Liver (tissue), 9 donors: ENCODE measurements around the gene BPIFB4. TPM values are rescaled to one million over a fixed set of nuclear protein-coding genes. Genes with fewer than 3 reads are reported as not detected.

Experiments
- DNase-seq: peaks from one replicate; pipeline ENCODE4 v3.0.0-alpha.2; 2017; ENCODE audit warnings: low spot score
- H3K27ac ChIP-seq, 2 donors: one replicate each; pipeline ENCODE4 v1.7.0; 2013; ENCODE audit warnings: inconsistent platforms in 2 of 2, low read length in 2 of 2, control low read depth in 1 of 2, low read depth in 1 of 2, mild to moderate bottlenecking in 1 of 2
- H3K27me3 ChIP-seq, 4 donors: one replicate each; pipeline versions ENCODE4 v1.6.1 to v1.7.0; 2013; ENCODE audit warnings: low read length in 3 of 4, inconsistent platforms in 1 of 4, mild to moderate bottlenecking in 1 of 4, moderate library complexity in 1 of 4; ENCODE audit not compliant: control insufficient read depth in 4 of 4, insufficient read depth in 4 of 4
- H3K36me3 ChIP-seq, 4 donors: one replicate each; pipeline versions ENCODE4 v1.6.1 to v1.7.0; 2013; ENCODE audit warnings: low read length in 3 of 4, mild to moderate bottlenecking in 3 of 4, low read depth in 1 of 4, moderate library complexity in 1 of 4; ENCODE audit not compliant: control insufficient read depth in 4 of 4, insufficient read depth in 3 of 4
- H3K4me1 ChIP-seq, 4 donors: one replicate each; pipeline versions ENCODE4 v1.6.1 to v1.7.0; 2013; ENCODE audit warnings: low read length in 3 of 4, mild to moderate bottlenecking in 3 of 4, moderate library complexity in 1 of 4; ENCODE audit not compliant: control insufficient read depth in 4 of 4, insufficient read depth in 4 of 4
- H3K4me3 ChIP-seq, 3 donors: one replicate each; pipeline versions ENCODE4 v1.6.1 to v1.7.0; 2013; ENCODE audit warnings: low read length in 3 of 3, control low read depth in 1 of 3, low read depth in 1 of 3, mild to moderate bottlenecking in 1 of 3
- H3K9ac ChIP-seq, 2 donors: one replicate each; pipeline ENCODE4 v1.7.0; 2013; ENCODE audit warnings: low read length in 2 of 2, mild to moderate bottlenecking in 2 of 2, moderate library complexity in 2 of 2, control low read depth in 1 of 2, low read depth in 1 of 2
- H3K9me3 ChIP-seq, 4 donors: one replicate each; pipeline versions ENCODE4 v1.6.1 to v1.7.0; 2013; ENCODE audit warnings: low read length in 3 of 4; ENCODE audit not compliant: control insufficient read depth in 4 of 4
- EGR1 ChIP-seq, 2 donors: IDR thresholded peaks; 2 replicates each; pipeline ENCODE4 v1.6.1; 2016 to 2018; ENCODE audit warnings: antibody characterized with exemption in 2 of 2, low read depth in 2 of 2
- FOXA1 ChIP-seq: IDR thresholded peaks from 2 replicates; pipeline ENCODE4 v1.6.1; 2016; ENCODE audit warnings: antibody characterized with exemption
- FOXA2 ChIP-seq: IDR thresholded peaks from 2 replicates; pipeline ENCODE4 v1.6.1; 2016; ENCODE audit warnings: antibody characterized with exemption
- GABPA ChIP-seq, 2 donors: IDR thresholded peaks in 1 of 2; conservative IDR thresholded peaks in 1 of 2; 2 replicates each; pipeline ENCODE4 v1.6.1; 2016; ENCODE audit warnings: antibody characterized with exemption in 2 of 2, mild to moderate bottlenecking in 1 of 2, moderate library complexity in 1 of 2
- HNF4A ChIP-seq, 2 donors: conservative IDR thresholded peaks; 2 replicates each; pipeline ENCODE4 v1.6.1; 2016; ENCODE audit warnings: antibody characterized with exemption in 2 of 2, mild to moderate bottlenecking in 2 of 2
- HNF4G ChIP-seq: IDR thresholded peaks from 2 replicates; pipeline ENCODE4 v1.6.1; 2016; ENCODE audit warnings: antibody characterized with exemption
- JUND ChIP-seq, 2 donors: IDR thresholded peaks; 2 replicates each; pipeline ENCODE4 v1.6.1; 2016; ENCODE audit warnings: antibody characterized with exemption in 2 of 2
- NR2F2 ChIP-seq: IDR thresholded peaks from 2 replicates; pipeline ENCODE4 v1.6.1; 2016; ENCODE audit warnings: antibody characterized with exemption
- RAD21 ChIP-seq, 2 donors: IDR thresholded peaks; 2 replicates each; pipeline ENCODE4 v1.6.1; 2016; ENCODE audit warnings: antibody characterized with exemption in 2 of 2, mild to moderate bottlenecking in 2 of 2
- RXRA ChIP-seq, 2 donors: IDR thresholded peaks; 2 replicates each; pipeline ENCODE4 v1.6.1; 2017 to 2018; ENCODE audit warnings: antibody characterized with exemption in 2 of 2, mild to moderate bottlenecking in 1 of 2
- SP1 ChIP-seq: IDR thresholded peaks from 2 replicates; pipeline ENCODE4 v1.6.1; 2018; ENCODE audit warnings: antibody characterized with exemption, mild to moderate bottlenecking
- TAF1 ChIP-seq: conservative IDR thresholded peaks from 2 replicates; pipeline ENCODE4 v1.6.1; 2016; ENCODE audit warnings: antibody characterized with exemption, mild to moderate bottlenecking
- YY1 ChIP-seq: IDR thresholded peaks from 2 replicates; pipeline ENCODE4 v1.6.1; 2016; ENCODE audit warnings: antibody characterized with exemption, mild to moderate bottlenecking
- WGBS: extraction: QIAGEN DNeasy Blood & Tissue Kit; methylation state at CpG from one replicate; pipeline ENCODE4 v1.1.7; 2013; 5-methylcytosine and 5-hydroxymethylcytosine counted together
- polyA plus RNA-seq, 2 donors: library from polyadenylated mRNA; stranded (reverse) in 1 of 2; unstranded in 1 of 2; fragments of 200-250 nt in 1 of 2; fragments of >200 nt in 1 of 2; fragmentation: Nextera tagmentation in 1 of 2; extraction: Ambion mirVana in 1 of 2; gene quantifications; one replicate each; pipeline versions ENCODE4 v1.2.1 to v1.2.3, GENCODE V29; 2013 to 2015
- total RNA-seq, 2 donors: library from RNA; depleted of rRNA; stranded (reverse); fragments of >200 nt; gene quantifications; one replicate each; pipeline ENCODE4 v1.2.3, GENCODE V29; 2014
- TF ChIP-seq, protein P1 (sequence below): fragments of 150-350 bp; IDR thresholded peaks from 2 replicates; pipeline ENCODE4 v1.5.1; 2017; ENCODE audit warnings: improper control_type of control experiment, low read depth, low read length; ENCODE audit not compliant: missing input control
- TF ChIP-seq, protein P2 (sequence below): IDR thresholded peaks from 2 replicates; pipeline ENCODE4 v1.6.1; 2016; ENCODE audit warnings: antibody characterized with exemption
- TF ChIP-seq, protein P3 (sequence below): IDR thresholded peaks from 2 replicates; pipeline ENCODE4 v1.6.1; 2016; ENCODE audit warnings: antibody characterized with exemption
- TF ChIP-seq, protein P4 (sequence below): IDR thresholded peaks from 2 replicates; pipeline ENCODE4 v1.6.1; 2016; ENCODE audit warnings: antibody characterized with exemption
- donor health status: healthy.
- donor health status: healthy.
- donor health status: healthy.
- donor health status: healthy.
- donor health status: healthy.

BPIFB4 gene
- total and polyA plus RNA-seq, 4 donors = 0.16 TPM; not detected in 3

GRCh38 chr20:33046412-33046811, 33.0 kb upstream of the BPIFB4 start:
- WGBS = 76% methylated on average over 3 of the region's 3 CpGs
- Histone ChIP-seq H3K27ac (no peak overlapping the region), H3K27me3 (no peaks in the 10 kb centered on the region), H3K4me1 (no peaks in the 10 kb centered on the region), H3K9me3 (peaks cover 0 to 3% (median 0%) of the 10 kb centered on the region in 4 donors), H3K36me3 (no peaks in the 10 kb centered on the region), H3K9ac (no peak overlapping the region), H3K4me3 (no peak overlapping the region)
- no peak for DNase-seq
- TF ChIP-seq HNF4G = no peak
- TF ChIP-seq NR2F2 = no peak
- TF ChIP-seq, protein P1, sequence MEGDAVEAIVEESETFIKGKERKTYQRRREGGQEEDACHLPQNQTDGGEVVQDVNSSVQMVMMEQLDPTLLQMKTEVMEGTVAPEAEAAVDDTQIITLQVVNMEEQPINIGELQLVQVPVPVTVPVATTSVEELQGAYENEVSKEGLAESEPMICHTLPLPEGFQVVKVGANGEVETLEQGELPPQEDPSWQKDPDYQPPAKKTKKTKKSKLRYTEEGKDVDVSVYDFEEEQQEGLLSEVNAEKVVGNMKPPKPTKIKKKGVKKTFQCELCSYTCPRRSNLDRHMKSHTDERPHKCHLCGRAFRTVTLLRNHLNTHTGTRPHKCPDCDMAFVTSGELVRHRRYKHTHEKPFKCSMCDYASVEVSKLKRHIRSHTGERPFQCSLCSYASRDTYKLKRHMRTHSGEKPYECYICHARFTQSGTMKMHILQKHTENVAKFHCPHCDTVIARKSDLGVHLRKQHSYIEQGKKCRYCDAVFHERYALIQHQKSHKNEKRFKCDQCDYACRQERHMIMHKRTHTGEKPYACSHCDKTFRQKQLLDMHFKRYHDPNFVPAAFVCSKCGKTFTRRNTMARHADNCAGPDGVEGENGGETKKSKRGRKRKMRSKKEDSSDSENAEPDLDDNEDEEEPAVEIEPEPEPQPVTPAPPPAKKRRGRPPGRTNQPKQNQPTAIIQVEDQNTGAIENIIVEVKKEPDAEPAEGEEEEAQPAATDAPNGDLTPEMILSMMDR = no peak
- no peak for TF ChIP-seq SP1
- TF ChIP-seq GABPA (IDR thresholded peaks at IDR 0.05 in 1 of 2, conservative IDR thresholded peaks at IDR 0.05 in 1 of 2) = no peak
- TF ChIP-seq RXRA (IDR thresholded peaks at IDR 0.05) = no peak
- no peak for TF ChIP-seq TAF1
- no peak for TF ChIP-seq HNF4A (conservative IDR thresholded peaks at IDR 0.05)

- 88% methylated on average over 4 of the region's 4 CpGs for WGBS
- no peak for DNase-seq
- H3K9me3 ChIP-seq = no peaks in the 10 kb centered on the region
- TF ChIP-seq HNF4A (conservative IDR thresholded peaks at IDR 0.05) (no peak), GABPA (IDR thresholded peaks at IDR 0.05 in 1 of 2, conservative IDR thresholded peaks at IDR 0.05 in 1 of 2) (no peak), NR2F2 (no peak), EGR1 (IDR thresholded peaks at IDR 0.05; ENCODE audit: low read depth in 2 of 2) (no peak), FOXA2 (no peak), JUND (IDR thresholded peaks at IDR 0.05) (no peak), TAF1 (no peak), YY1 (no peak), HNF4G (no peak), FOXA1 (no peak), SP1 (no peak), RAD21 (IDR thresholded peaks at IDR 0.05) (no peak)
- TF ChIP-seq, protein P2, sequence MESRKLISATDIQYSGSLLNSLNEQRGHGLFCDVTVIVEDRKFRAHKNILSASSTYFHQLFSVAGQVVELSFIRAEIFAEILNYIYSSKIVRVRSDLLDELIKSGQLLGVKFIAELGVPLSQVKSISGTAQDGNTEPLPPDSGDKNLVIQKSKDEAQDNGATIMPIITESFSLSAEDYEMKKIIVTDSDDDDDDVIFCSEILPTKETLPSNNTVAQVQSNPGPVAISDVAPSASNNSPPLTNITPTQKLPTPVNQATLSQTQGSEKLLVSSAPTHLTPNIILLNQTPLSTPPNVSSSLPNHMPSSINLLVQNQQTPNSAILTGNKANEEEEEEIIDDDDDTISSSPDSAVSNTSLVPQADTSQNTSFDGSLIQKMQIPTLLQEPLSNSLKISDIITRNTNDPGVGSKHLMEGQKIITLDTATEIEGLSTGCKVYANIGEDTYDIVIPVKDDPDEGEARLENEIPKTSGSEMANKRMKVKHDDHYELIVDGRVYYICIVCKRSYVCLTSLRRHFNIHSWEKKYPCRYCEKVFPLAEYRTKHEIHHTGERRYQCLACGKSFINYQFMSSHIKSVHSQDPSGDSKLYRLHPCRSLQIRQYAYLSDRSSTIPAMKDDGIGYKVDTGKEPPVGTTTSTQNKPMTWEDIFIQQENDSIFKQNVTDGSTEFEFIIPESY = no peak
- TF ChIP-seq, protein P3, sequence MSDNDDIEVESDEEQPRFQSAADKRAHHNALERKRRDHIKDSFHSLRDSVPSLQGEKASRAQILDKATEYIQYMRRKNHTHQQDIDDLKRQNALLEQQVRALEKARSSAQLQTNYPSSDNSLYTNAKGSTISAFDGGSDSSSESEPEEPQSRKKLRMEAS = no peak
- TF ChIP-seq, protein P1 = no peak
- TF ChIP-seq, protein P4, sequence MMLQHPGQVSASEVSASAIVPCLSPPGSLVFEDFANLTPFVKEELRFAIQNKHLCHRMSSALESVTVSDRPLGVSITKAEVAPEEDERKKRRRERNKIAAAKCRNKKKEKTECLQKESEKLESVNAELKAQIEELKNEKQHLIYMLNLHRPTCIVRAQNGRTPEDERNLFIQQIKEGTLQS = no peak
- H3K27ac ChIP-seq = no peak overlapping the region
- no peaks in the 10 kb centered on the region for H3K27me3 ChIP-seq
- no peak overlapping the region for H3K4me3 ChIP-seq
- H3K4me1 ChIP-seq = no peaks in the 10 kb centered on the region
- H3K9ac ChIP-seq = no peak overlapping the region
- no peaks in the 10 kb centered on the region for H3K36me3 ChIP-seq
Measured at GRCh38 chr20:33051333-33051732, 28.1 kb upstream of the BPIFB4 start.
